ENCODE data around the gene ELOVL3. TPM values are rescaled to one million over a fixed set of nuclear protein-coding genes. Genes with fewer than 3 reads are reported as not detected.

ELOVL3 gene
- total RNA-seq, 3 donors from 2014 or later, result 0.66 to 2.2 (median 0.88) TPM

- H3K9me3 ChIP-seq, result no peaks in the 10 kb centered on the region
- no peak overlapping the region for H3K4me3 ChIP-seq
- no peaks in the 10 kb centered on the region for H3K36me3 ChIP-seq
- no peak for DNase-seq (ENCODE audit: low spot score in 2 of 2)
- H3K27me3 ChIP-seq, result no peaks in the 10 kb centered on the region
- intact Hi-C loops (cut with DNase I; ENCODE audit: low total_unique reads), result no loop called here
- H3K4me1 ChIP-seq, result no peaks in the 10 kb centered on the region
- H3K27ac ChIP-seq, result peak overlapping the region in 1 of 2 donors; percentile 19
- TF ChIP-seq POLR2A (IDR thresholded peaks at IDR 0.05), result no peak
- no peak for TF ChIP-seq CTCF (IDR thresholded peaks at IDR 0.05)
- no peak for TF ChIP-seq POLR2AphosphoS5 (IDR thresholded peaks at IDR 0.05)
These were observed 42.3 kb downstream of the ELOVL3 start for GRCh38 chr10:102268375-102268888.

- Histone ChIP-seq H3K9me3 (no peaks in the 10 kb centered on the region), H3K27me3 (no peaks in the 10 kb centered on the region), H3K36me3 (no peaks in the 10 kb centered on the region), H3K4me1 (no peaks in the 10 kb centered on the region), H3K27ac (peak overlapping the region; percentile 3 to 19), H3K4me3 (no peak overlapping the region)
- TF ChIP-seq POLR2A (IDR thresholded peaks at IDR 0.05), result no peak
- TF ChIP-seq POLR2AphosphoS5 (IDR thresholded peaks at IDR 0.05), result no peak
- TF ChIP-seq CTCF (IDR thresholded peaks at IDR 0.05), result no peak
- no peak for DNase-seq (ENCODE audit: low spot score in 2 of 2)
- intact Hi-C loops (cut with DNase I; ENCODE audit: low total_unique reads), result no loop called here
These were observed 42.9 kb downstream of the ELOVL3 start for GRCh38 chr10:102269017-102269416.

- TF ChIP-seq POLR2A (IDR thresholded peaks at IDR 0.05) (no peak), POLR2AphosphoS5 (IDR thresholded peaks at IDR 0.05) (no peak), CTCF (IDR thresholded peaks at IDR 0.05) (no peak)
- intact Hi-C loops (cut with DNase I; ENCODE audit: low total_unique reads), result no loop called here
- H3K9me3 ChIP-seq, result no peaks in the 10 kb centered on the region
These were observed 48.0 kb downstream of the ELOVL3 start for GRCh38 chr10:102274062-102274461.

DNA sequence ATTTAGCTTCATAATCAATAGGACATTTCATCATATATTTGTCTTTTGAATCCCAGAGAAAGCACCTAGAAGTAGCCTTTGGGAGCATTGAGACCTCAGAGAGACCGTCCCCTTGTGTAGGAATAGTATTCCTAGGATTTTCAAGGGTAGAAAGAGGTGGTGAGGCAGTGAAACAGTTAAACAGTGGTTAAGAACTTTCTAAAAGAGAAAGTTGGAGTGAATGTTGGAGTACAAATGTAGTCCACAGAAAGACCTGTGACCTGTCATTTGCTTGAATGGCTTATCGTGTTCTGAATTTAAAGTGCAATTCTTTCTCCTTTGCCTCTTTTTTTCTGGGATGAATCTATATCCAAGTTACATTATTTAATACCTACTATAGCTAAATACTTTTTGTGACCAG lies 49.2 kb downstream of the ELOVL3 start:
- TF ChIP-seq CTCF (IDR thresholded peaks at IDR 0.05), result no peak
- no peak for TF ChIP-seq POLR2AphosphoS5 (IDR thresholded peaks at IDR 0.05)
- TF ChIP-seq POLR2A (IDR thresholded peaks at IDR 0.05), result no peak
- H3K4me3 ChIP-seq, result no peak overlapping the region
- no peaks in the 10 kb centered on the region for H3K36me3 ChIP-seq
- H3K27me3 ChIP-seq, result no peaks in the 10 kb centered on the region
- H3K4me1 ChIP-seq, result peaks cover 0 to 2% of the 10 kb centered on the region in 2 donors
- intact Hi-C loops (cut with DNase I; ENCODE audit: low total_unique reads), result no loop called here
- DNase-seq (ENCODE audit: low spot score in 2 of 2), result no peak
- no peak overlapping the region for H3K27ac ChIP-seq
- H3K9me3 ChIP-seq, result no peaks in the 10 kb centered on the region

More at GRCh38 chr10:102274062-102274461, 48.0 kb downstream of the ELOVL3 start:
- H3K36me3 ChIP-seq, result no peaks in the 10 kb centered on the region
- H3K4me1 ChIP-seq, result no peaks in the 10 kb centered on the region
- DNase-seq (ENCODE audit: low spot score in 2 of 2), result no peak
- no peak overlapping the region for H3K4me3 ChIP-seq
- no peaks in the 10 kb centered on the region for H3K27me3 ChIP-seq
- no peak overlapping the region for H3K27ac ChIP-seq

DNA sequence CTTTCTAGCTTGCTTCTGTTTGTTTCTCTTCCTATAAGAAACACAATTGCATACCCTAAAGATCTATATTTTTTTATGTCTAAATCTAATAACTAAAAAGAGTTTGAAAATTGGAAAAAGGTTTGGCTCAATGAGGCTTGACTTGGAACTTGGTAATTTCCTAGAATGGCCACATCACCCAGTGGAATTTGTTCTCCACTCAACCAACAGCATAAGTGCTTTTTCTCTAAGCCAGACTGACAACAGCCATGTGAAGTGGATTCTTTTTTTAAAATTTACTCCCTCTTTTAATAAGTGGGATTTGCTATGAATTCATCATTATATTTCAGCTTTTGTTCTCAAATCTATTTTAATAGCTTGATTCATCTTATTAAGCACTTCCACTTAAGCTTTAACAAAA lies 53.0 kb downstream of the ELOVL3 start:
- no peak overlapping the region for H3K27ac ChIP-seq
- no peak overlapping the region for H3K4me3 ChIP-seq
- no peaks in the 10 kb centered on the region for H3K27me3 ChIP-seq
- no peak for DNase-seq (ENCODE audit: low spot score in 2 of 2)
- H3K9me3 ChIP-seq, result no peaks in the 10 kb centered on the region
- intact Hi-C loops (cut with DNase I; ENCODE audit: low total_unique reads), result no loop called here
- H3K36me3 ChIP-seq, result no peaks in the 10 kb centered on the region
- H3K4me1 ChIP-seq, result peaks cover 0 to 6% of the 10 kb centered on the region in 2 donors
- no peak for TF ChIP-seq POLR2AphosphoS5 (IDR thresholded peaks at IDR 0.05)
- no peak for TF ChIP-seq CTCF (IDR thresholded peaks at IDR 0.05)
- no peak for TF ChIP-seq POLR2A (IDR thresholded peaks at IDR 0.05)

Other genes with a start within 250 kb of the ELOVL3 start
- gene ARMH3, start 170.1 kb upstream of the ELOVL3 start, total RNA-seq, result 10 to 100 TPM; 18.4 to 27.4 (median 22.4) TPM
- 10 to 100 TPM; 17.4 to 22.7 (median 19.7) TPM for gene HPS6, start 160.9 kb upstream of the ELOVL3 start, total RNA-seq
- gene LDB1, start 105.9 kb upstream of the ELOVL3 start, total RNA-seq, result 10 to 100 TPM; 29.6 to 53.6 (median 43.6) TPM
- gene PPRC1, start 93.3 kb upstream of the ELOVL3 start, total RNA-seq, result 10 to 100 TPM in 2 of 3 donors, 1 to 10 TPM in 1; 9.1 to 21.0 (median 19.8) TPM
- gene NOLC1, start 73.9 kb upstream of the ELOVL3 start, total RNA-seq, result 10 to 100 TPM; 40.5 to 82.8 (median 65.5) TPM
- not detected for gene PITX3, start 15.2 kb downstream of the ELOVL3 start, total RNA-seq
- gene GBF1, start 19.2 kb downstream of the ELOVL3 start, total RNA-seq, result 10 to 100 TPM; 25.8 to 32.1 (median 25.9) TPM
- gene NFKB2, start 169.4 kb downstream of the ELOVL3 start, total RNA-seq, result 10 to 100 TPM; 11.0 to 21.0 (median 18.9) TPM
- gene PSD, start 192.5 kb downstream of the ELOVL3 start, total RNA-seq, result 10 to 100 TPM in 1 of 3 donors, 1 to 10 TPM in 1, under 1 TPM in 1; 0.96 to 13.4 (median 6.3) TPM
- gene FBXL15, start 194.5 kb downstream of the ELOVL3 start, total RNA-seq, result 10 to 100 TPM; 16.8 to 24.8 (median 21.0) TPM
- 10 to 100 TPM; 49.8 to 54.4 (median 50.3) TPM for gene CUEDC2, start 206.3 kb downstream of the ELOVL3 start, total RNA-seq
- gene C10orf95, start 225.2 kb downstream of the ELOVL3 start, total RNA-seq, result under 1 TPM in 2 of 3 donors, not detected in 1; 0.33 to 0.59 TPM